Fibroblast of lung (primary cell): ENCODE results near the gene KLHL34.

Experiments
- EZH2 ChIP-seq: IDR thresholded peaks from 2 replicates; pipeline ENCODE4 v1.5.1; 2012; ENCODE audit warnings: low read length, control low read depth, mild to moderate bottlenecking; ENCODE audit errors: missing control alignments
- TF ChIP-seq, protein P1 (sequence below), 2 donors: IDR thresholded peaks in 1 of 2; conservative IDR thresholded peaks in 1 of 2; 1 replicate in 1 of 2; 2 replicates in 1 of 2; pipeline ENCODE4 v1.5.1; 2011 to 2012; ENCODE audit warnings: low read length in 2 of 2, control low read depth in 1 of 2, inconsistent platforms in 1 of 2, low read depth in 1 of 2, mild to moderate bottlenecking in 1 of 2

DNA sequence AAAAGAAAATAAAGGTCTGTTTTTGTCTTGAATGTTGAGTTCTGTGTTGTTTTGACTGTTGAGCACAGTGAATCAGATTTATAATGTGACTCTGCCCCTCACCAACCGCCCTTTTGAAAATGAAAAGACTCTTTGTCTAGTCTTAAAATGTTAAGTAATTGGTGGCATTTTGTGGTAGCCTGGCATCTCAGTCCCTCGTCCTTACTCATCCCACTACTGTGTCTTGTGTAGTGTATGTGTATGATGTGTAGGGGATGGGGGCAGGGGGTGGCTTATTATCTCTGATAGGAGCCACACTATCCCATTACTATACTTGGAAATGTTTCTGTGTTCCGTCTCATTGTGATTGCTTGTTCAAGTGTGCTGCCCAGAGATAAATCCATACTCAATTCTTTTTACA, 12.2 kb downstream of the KLHL34 start:
- no peak for TF ChIP-seq EZH2
- TF ChIP-seq, protein P1, sequence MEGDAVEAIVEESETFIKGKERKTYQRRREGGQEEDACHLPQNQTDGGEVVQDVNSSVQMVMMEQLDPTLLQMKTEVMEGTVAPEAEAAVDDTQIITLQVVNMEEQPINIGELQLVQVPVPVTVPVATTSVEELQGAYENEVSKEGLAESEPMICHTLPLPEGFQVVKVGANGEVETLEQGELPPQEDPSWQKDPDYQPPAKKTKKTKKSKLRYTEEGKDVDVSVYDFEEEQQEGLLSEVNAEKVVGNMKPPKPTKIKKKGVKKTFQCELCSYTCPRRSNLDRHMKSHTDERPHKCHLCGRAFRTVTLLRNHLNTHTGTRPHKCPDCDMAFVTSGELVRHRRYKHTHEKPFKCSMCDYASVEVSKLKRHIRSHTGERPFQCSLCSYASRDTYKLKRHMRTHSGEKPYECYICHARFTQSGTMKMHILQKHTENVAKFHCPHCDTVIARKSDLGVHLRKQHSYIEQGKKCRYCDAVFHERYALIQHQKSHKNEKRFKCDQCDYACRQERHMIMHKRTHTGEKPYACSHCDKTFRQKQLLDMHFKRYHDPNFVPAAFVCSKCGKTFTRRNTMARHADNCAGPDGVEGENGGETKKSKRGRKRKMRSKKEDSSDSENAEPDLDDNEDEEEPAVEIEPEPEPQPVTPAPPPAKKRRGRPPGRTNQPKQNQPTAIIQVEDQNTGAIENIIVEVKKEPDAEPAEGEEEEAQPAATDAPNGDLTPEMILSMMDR (conservative IDR thresholded peaks at IDR 0.05 in 1 of 2, IDR thresholded peaks at IDR 0.05 in 1 of 2; ENCODE audit: low read depth in 1 of 2, low read length in 2 of 2) = no peak
